Measurements from ENCODE around the gene ZNF217.
"Not testable (repeated sequence)": the region's sequence is repeated elsewhere in the genome, so short reads cannot be mapped to it uniquely, and the experiment has no call there.

ZNF217 gene

GRCh38 chr20:53568351-53568750 is 25.3 kb downstream of the ZNF217 start:
- no peak for DNase-seq (ENCODE audit: low spot score)

GRCh38 chr20:53567379-53567917 is 26.2 kb downstream of the ZNF217 start:
- DNase-seq (ENCODE audit: low spot score) = no peak

- DNase-seq (ENCODE audit: low spot score) = not testable (repeated sequence)
These were observed 27.0 kb downstream of the ZNF217 start for GRCh38 chr20:53566623-53567022.

- no peak for DNase-seq (ENCODE audit: low spot score)
These were observed 28.4 kb downstream of the ZNF217 start for GRCh38 chr20:53565254-53565653.

GRCh38 chr20:53562104-53562764 is 31.4 kb downstream of the ZNF217 start:
- not testable (repeated sequence) for DNase-seq (ENCODE audit: low spot score)

GRCh38 chr20:53561505-53561904 is 32.1 kb downstream of the ZNF217 start:
- no peak for DNase-seq (ENCODE audit: low spot score)

GRCh38 chr20:53559816-53560215 is 33.8 kb downstream of the ZNF217 start:
- no peak for DNase-seq (ENCODE audit: low spot score)

GRCh38 chr20:53557130-53557529 is 36.5 kb downstream of the ZNF217 start:
- DNase-seq (ENCODE audit: low spot score) = no peak

GRCh38 chr20:53556267-53556897 is 37.3 kb downstream of the ZNF217 start:
- no peak for DNase-seq (ENCODE audit: low spot score)

- DNase-seq (ENCODE audit: low spot score) = no peak
These were observed 37.8 kb downstream of the ZNF217 start for GRCh38 chr20:53555816-53556215.

GRCh38 chr20:53555081-53555480 is 38.6 kb downstream of the ZNF217 start:
- no peak for DNase-seq (ENCODE audit: low spot score)

- not testable (repeated sequence) for DNase-seq (ENCODE audit: low spot score)
These were observed 41.1 kb downstream of the ZNF217 start for GRCh38 chr20:53552572-53552893.

- DNase-seq (ENCODE audit: low spot score) = not testable (repeated sequence)
These were observed 41.7 kb downstream of the ZNF217 start for GRCh38 chr20:53551719-53552571.

- no peak for DNase-seq (ENCODE audit: low spot score)
These were observed 43.1 kb downstream of the ZNF217 start for GRCh38 chr20:53550280-53551187.

GRCh38 chr20:53547664-53548239 is 45.9 kb downstream of the ZNF217 start:
- DNase-seq (ENCODE audit: low spot score) = peak; percentile 75

- DNase-seq (ENCODE audit: low spot score) = no peak
These were observed 54.1 kb downstream of the ZNF217 start for GRCh38 chr20:53539516-53539915.

- not testable (repeated sequence) for DNase-seq (ENCODE audit: low spot score)
These were observed 57.3 kb downstream of the ZNF217 start for GRCh38 chr20:53536382-53536781.

GRCh38 chr20:53535878-53536277 is 57.8 kb downstream of the ZNF217 start:
- no peak for DNase-seq (ENCODE audit: low spot score)

- no peak for DNase-seq (ENCODE audit: low spot score)
These were observed 59.6 kb downstream of the ZNF217 start for GRCh38 chr20:53534037-53534436.

- no peak for DNase-seq (ENCODE audit: low spot score)
These were observed 60.1 kb downstream of the ZNF217 start for GRCh38 chr20:53533500-53533899.

- not testable (repeated sequence) for DNase-seq (ENCODE audit: low spot score)
These were observed 60.9 kb downstream of the ZNF217 start for GRCh38 chr20:53532654-53533312.
